GM18867 (cell line): ENCODE measurements around the gene SMAP1.

Source experiments
- ATAC-seq: cut with Tn5 transposase; IDR thresholded peaks from one replicate; pipeline ENCODE4 v1.9.1; 2021; ENCODE audit warnings: mild to moderate bottlenecking, moderate library complexity; ENCODE audit not compliant: unreplicated experiment

SMAP1 gene

DNA sequence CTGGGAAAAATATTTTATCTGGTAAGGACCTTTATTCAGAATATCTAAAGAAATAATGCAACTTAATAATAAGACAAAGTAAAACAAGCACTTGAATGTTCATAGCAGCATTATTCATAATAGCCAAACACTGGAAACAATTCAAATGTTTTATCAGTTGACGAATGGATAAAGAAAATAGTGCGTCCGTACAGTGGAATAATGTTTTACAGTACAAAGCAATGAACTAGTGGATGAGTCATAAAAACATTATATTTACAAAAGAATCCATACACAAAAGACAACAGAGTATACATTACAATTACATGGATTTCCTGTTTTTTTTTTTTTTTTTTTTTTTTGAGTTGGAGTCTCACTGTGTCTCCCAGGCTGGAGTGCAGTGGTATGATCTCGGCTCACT is 12.7 kb downstream of the SMAP1 start:
- no peak for ATAC-seq

DNA sequence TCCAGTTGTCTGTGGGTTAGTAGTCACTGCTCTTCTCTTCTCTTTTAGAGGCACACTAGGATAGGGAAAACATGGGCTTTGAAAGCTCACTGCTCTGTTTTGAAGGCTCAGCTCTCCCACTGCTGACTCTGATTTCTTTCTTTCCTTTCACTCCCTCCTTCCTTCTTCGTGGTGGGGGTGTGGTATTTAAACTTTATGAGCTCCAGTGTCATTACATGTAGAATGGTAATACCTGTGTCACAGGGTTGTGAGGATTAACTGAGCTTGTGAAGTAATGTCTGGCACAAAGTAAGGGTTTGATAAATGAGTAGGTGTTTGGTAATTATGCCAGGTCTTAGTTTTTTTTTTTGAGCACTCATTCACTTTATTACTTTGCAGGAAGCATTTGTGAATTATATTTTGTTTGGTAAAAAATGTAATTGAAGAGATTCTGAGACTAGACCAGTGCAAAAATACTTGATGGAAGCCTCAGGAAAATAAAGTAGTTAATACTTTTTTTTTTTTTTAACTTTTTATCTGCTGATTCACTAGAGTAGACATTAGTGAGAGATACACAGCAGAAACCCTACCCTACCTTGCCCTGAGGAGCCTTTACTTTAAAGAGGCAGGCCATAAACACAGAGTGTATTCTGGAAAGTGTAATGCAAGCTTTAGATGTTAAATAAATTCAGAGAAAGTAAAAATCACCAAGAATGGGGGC is 17.3 kb downstream of the SMAP1 start:
- ATAC-seq, result no peak

DNA sequence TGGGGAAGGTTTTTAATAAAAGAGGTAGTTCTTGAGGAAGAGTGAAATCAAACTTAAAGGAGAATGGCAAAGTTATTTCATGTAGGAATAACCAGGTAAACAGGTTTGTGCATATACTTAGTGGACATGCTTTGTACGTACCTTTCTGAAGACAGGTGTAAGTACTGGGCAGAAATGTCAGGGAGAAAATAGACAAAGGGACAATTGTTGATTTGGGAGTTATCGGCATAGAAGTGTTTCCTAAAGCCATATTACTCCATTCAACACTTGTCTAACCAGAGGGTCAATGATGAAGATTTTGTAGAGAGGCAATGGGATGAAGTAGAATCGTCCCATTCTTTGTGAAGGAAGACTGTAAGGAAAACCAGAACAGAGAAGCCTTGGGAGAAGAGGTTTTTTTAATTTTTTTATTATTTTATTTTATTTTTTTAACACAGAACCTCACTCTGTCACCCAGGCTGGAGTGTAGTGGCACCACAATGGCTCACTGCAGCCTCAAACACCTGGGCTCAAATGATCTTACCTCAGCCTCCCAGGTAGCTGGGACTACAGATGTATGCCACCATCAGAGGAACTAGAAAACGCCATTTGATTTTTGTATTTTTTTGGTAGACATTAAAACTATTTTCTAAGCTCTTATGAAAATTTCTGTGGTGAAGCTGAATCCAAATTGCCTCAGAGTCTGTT is 18.0 kb downstream of the SMAP1 start:
- ATAC-seq, result no peak

DNA sequence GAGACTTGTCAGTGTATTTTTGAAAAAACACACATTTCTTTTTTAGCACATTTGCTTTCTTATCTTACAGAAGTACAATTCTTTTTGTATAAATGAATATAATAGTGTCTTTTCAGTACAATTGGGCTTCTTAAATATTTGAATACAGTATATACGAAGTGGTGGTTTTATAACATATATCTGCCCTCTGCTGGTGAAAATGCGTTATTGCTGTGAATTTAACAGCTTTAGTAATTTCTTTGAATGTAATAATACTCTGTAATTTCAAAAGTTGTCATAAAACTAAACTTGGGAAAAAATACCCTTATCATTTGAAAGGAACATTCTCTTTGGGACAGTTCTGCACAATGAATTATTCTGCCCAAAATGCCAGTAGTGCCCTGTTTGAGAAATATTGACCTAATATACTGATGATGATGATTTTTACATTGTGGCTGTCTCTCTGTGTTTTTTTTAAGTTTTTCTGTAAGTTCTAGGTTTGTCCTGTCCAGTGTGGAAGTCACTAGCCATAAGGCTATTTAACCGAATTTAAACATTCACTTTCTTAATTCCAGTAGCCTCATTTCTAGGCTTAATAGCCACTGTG is 19.0 kb downstream of the SMAP1 start:
- peak; percentile 68 for ATAC-seq

DNA sequence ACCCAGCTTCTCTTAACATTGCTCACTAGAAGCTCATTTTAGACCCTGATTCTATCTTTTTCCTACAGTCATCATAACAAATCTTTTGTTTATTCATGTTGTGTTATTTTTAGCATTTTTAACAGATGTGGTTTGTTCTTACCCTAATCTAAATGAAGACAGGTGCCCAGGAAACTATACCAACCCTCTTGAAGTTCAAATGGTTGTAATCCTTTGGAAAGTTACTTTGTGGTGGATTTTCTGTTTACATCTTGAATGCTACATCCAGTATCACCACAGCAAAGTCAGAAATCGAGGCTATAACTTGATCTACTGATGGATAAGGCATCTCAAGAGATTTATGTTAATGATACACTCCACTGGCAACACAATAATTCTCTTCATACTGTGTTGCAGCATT is 26.2 kb downstream of the SMAP1 start:
- no peak for ATAC-seq

DNA sequence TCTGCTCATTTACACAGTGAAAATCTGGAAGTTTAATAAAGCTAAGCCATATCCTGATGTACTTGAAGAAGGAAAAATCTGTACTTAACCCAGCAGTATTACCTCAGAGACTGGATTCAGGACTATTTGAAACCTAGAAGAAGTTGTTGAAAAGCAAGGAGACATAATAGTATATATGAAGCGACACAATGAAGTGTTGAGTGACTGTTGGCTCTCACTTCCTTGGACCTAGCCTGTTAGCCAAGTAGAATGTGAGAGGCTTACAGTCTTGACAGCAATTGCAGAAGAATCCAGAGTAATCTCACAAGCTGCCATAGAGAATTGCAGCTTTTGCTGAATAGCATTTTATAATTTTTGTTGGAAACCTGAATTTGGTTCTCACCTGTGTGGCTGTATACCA is 26.7 kb downstream of the SMAP1 start:
- no peak for ATAC-seq

DNA sequence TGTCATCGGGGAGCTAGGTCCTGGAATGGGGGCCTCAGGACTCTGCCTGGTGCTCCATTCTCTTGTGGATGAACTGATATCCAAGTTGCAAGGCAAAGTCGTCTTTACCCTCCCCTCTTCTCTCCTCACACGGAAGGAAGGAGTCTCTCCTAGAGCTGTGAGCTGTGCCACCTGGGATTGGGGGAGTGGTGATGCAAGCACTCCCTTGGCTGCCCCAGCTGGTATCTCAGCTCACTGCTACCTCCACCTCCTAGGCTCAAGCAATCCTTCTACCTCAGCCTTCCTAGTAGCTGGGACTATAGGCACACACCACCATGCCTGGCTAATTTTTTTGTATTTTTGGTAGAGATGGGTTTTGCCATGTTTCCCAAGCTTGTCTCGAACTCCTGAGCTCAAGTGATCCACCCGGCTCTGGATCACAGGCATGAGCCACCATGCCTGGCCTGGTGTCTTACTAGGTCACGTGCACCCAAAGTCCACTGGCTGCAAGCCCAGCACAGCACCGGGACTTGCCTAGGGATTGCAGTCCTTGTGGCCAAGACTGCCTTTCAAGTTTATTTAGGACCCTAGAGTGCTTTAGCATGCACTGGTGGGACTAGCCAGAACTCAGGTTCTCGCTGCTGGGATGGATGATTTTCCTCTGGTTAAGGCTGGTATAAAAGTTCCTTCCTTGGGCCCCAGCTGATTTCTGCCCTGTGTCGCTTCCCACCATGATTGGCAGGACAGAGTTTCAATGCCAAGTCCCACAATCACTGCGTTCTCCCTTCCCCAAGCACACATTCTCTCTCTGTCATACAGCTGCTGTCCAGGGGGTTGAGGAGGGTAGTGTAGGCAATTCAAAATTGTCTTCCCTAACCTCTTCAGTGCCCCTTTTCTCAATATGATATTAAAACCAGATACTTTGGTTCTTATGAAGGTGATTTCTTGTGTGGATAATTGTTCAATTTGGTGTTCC is 33.5 kb downstream of the SMAP1 start:
- no peak for ATAC-seq

DNA sequence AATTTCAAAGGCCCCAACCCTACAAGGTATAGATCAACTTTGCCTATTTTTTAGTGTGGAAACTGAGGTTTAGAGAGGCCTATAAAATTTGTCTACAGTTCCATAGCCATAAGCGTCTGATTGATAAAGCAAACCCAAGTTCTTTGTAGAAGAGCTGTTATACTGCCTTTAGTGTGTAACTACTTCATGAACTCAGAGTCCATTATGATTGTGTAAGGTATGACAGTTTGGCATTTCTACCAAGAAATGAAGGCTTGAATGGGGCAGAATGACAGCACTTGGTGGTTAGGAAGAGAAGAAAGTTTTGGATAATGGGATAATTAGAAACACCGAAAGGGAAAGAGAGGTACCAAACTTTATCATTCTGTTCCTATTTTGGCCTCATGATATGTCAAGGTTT is 38.1 kb downstream of the SMAP1 start:
- no peak for ATAC-seq

DNA sequence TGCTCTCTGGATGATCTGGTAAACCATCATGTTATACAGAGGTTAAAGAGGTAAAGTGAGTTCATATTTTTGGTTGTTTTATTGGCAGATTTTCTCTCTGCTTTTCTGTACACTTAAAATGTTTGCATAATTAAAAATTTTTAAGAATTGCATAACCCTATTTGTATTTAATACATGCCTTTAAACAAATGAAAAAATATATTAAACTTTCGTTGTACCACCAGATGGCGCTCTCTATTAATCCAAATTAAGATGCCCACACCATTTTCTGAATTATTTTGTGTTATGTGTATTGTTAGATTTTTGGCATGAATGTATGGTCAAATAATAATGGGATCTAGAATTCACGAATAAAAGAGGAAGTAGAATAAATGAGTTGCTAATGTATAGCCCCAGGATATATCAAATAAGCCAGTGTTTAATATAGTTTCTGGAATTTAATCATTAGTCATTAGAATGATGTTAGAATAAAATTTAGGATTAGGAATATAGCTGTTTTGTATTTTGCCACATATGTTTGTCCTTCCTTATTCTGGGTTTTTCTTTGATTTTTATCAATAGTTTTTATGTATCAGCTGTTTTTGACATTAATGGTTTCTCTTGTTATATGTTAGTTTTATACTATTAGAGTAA is 38.9 kb downstream of the SMAP1 start:
- no peak for ATAC-seq

DNA sequence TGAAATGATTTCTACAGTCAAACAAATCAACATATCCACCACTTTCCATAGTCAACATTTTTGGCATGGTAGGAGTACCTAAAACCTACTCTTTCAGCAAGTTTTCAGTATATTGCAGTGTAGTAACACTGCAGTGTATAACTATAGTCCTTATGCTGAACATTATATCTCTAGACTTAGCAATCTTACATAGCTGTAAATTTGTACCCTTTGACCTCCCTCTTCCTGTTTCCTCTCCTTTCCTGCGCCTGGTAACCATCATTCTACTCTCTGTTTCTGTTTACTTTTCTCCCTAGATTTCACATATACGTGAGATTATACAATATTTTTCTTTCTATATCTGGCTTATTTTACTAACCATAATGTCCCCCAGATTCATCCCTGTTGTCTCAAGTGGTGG is 40.2 kb downstream of the SMAP1 start:
- no peak for ATAC-seq

DNA sequence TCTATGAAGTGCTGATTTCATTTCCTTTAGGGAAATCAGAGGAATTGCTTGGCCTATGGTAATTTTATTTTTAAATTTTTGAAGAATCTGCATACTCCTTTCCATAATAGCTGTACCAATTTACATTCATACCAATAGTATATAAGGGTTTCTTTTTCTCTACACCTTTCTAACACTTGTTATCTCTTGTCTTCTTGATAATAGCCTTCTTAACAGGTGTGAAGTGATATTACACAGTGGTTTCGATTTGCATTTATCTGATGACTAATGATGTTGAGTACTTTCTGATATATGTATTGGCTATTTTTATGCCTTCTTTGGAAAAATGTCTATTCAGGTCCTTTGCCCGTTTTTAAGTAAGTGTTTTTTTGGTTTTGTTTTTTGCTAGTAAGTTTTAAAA is 40.8 kb downstream of the SMAP1 start:
- peak; percentile 79 for ATAC-seq

DNA sequence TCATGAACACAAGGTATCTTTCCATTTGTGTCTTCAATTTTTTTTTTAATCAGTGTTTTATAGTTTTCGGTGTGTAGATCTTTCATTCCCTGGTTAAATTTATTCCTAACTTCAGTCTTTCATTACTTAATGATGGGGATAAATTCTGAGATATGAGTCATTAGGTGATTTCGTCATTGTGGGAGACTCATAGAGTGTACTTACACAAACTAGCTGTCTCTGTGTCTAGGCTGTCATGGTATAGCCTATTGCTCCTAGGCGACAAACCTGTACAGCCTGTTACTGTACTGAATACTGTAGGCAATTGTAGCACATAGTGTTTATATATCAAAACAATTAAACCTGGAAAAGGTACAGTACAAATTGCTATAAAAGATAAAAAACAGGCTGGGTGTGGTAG is 42.1 kb downstream of the SMAP1 start:
- ATAC-seq, result no peak

DNA sequence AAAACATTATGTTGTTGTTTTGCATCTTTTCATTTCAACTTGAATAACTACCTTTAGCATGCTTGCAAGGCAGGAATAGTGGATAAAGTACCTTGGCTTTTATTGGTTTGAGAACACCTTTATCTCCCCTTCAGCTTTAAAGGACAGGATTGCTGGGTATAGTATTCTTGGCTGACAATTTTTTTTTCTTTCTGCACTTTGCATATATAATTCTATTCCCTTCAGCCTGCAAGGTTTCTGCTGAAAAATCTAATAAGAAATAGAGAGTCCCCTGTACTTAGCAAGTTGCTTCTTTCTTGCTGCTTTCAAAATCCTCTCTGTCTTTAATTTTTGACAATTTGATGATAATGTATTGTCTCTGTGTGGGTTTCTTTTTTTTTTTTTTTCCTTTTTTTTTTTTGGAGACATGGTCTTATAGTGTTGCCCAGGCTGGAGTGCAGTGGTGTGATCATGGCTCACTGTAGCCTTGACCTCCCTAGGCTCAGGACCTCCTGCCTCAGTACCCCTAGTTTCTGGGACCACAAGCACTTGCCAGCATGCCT is 47.1 kb downstream of the SMAP1 start:
- no peak for ATAC-seq

DNA sequence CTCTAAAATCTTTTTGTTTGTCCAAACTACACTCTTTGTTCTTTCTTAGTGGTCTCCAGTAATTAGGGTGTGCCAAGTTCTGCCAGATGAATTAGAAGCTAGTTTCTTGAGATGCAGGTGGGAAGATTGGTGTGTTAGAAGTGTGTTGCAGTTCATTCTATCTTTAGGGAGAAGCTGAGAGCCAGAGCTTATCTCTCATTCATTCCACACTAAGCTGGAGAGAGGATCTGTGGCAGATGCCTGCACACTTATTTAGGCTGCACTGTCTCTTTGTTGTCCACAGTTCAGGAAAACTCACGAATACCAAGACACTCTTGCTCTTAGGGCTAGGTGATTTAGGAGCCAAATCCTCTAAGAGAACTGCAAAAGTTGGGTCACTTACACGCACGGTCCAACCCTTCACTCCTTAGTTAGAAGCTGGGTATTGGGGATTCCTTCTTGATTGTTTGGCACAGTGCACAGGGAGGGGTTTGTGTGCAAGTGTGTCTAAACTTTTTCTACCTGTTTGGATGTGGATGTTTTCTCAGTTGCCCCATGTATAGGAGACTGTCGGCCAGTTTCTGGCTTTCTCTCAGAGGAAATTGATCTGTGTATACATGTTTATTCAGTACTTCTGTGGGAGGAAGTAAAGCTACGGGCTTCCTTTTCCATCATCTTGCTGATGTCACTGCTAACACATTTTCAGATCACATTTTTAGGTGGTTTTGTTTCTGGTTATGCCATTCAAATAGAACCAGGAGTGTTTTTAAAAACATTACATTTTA is 49.5 kb downstream of the SMAP1 start:
- peak; percentile 61 for ATAC-seq

DNA sequence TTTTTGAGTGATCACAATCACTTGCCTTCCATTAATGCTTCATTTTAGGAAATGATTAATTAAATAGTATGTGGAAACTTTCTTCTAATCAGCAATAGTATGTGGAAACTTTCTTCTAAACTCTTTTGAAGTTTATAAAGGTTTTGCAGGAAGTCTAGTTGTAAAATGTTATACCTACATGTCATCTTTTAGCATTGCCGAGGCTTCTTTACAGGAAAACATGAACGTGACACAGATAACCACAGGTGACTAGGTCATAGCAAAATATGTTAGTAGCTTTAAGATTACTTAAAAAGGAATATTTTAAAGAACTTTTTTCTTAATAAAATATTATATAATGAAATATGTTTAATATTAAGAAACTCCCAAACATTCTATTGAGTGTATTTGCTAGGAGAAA is 56.8 kb downstream of the SMAP1 start:
- ATAC-seq, result no peak

DNA sequence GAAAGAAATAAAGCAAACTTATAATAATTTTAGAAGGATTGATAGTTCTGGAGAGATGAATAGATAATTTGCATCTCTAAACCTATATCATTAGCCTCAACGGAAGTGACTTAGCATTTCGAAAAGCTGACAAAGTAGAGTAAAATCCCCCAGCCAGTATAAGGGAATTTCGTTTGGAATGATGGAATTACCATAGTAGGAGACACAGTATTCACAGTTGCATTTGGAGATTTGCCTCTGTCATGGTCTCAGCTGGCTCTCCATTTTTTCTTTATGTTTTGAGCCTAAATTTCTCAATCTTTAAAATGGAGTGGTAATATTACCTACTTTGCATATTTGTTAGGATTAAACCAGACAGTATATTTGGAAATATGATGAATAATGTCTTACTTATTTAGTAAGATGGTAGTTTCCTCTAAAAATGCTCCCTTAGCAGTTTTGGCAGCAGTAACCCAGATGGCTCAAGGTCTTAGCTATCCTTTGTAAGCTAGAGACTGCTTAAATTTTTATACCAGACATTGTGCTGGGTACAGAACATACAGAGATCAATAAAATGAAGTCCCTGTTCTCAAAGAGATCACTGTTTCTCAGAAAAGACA is 58.2 kb downstream of the SMAP1 start:
- no peak for ATAC-seq

DNA sequence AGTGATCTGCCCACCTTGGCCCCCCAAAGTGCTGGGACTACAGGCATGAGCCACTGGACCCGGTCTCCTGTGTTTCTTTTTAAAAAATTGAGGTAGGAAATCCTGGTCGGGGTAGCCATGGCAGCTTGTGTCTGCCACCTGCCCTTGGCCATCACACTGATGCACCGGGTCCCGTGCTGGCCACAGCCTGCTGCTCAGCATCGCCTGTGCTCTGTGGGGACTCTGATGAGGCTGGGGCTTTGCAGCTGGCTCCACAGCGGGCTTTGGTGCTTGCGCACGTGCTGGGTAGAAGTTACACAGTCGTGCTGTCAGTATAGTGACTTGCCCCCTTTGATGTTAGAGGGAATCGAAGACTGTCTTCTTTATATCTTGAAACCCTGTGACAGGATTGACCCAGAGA is 66.7 kb downstream of the SMAP1 start:
- no peak for ATAC-seq

DNA sequence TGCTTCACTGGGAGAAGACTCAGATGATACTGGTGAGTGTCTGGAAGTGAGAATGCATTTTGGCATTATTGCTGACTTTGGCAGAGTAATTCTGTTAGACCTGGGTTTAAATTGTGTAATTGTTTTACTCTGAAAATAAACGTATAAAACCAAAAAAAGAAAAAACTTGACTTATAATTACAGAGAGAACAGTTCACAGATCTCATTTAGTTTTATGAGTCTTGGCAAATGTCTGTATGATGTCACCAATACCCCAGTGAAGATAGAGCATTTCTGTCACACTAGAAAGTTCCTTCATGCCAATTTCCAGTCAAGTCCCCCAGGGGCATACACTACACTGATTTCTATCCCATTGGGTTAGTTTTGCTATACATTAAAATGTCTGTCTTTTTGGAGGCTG is 67.3 kb downstream of the SMAP1 start:
- ATAC-seq, result no peak

DNA sequence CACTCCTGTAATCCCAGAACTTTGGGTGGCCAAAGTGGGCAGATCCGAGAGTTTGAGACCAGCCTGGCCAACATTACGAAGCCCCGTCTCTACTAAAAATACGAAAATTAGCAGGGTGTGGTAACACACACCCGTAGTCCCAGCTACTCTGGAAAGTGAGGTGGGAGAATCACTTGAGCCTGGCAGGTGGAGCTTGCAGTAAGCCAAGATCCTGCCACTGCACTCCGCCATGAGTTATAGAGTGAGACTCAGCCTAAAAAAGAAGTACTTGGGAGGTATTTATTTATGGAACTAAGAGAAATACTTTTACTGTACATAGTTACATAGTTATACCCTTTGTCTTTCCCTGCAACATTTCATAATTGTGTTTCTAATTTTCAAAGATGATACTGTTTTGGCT is 67.8 kb downstream of the SMAP1 start:
- ATAC-seq, result no peak
